HepG2 (cell line): ENCODE measurements around the gene PHF23. TPM values are rescaled to one million over a fixed set of nuclear protein-coding genes. Genes with fewer than 3 reads are reported as not detected.

Experiments
- ARHGAP35 ChIP-seq: sonication (generic); formaldehyde crosslinking; IDR thresholded peaks from 2 replicates; pipeline ENCODE4 v1.9.0; 2022; ENCODE audit warnings: mild to moderate bottlenecking, inconsistent platforms, moderate library complexity, missing genetic modification reagents, borderline replicate concordance
- CEBPZ ChIP-seq: IDR thresholded peaks from 2 replicates; pipeline ENCODE4 v1.6.1; 2012; ENCODE audit warnings: low read length, improper control_type of control experiment
- CENPBD1 ChIP-seq: sonication (generic); formaldehyde crosslinking; IDR thresholded peaks from 2 replicates; pipeline ENCODE4 v1.8.0; 2022; ENCODE audit warnings: missing genetic modification reagents, low read depth, mild to moderate bottlenecking, borderline replicate concordance
- CTCF ChIP-seq: sonication (generic); formaldehyde crosslinking; IDR thresholded peaks from 2 replicates; pipeline ENCODE4 v1.5.0; 2020; ENCODE audit warnings: mild to moderate bottlenecking, missing genetic modification reagents, moderate library complexity
- DBP ChIP-seq: sonication (generic); formaldehyde crosslinking; IDR thresholded peaks from 2 replicates; pipeline ENCODE4 v1.4.0; 2020; ENCODE audit warnings: missing genetic modification reagents; ENCODE audit errors: not compliant biosample characterization
- IRX3 ChIP-seq: sonication (generic); formaldehyde crosslinking; IDR thresholded peaks from 2 replicates; pipeline ENCODE4 v1.8.1; 2023; ENCODE audit warnings: mild to moderate bottlenecking, low read depth, missing genetic modification reagents, borderline replicate concordance
- KLF15 ChIP-seq: sonication (generic); formaldehyde crosslinking; IDR thresholded peaks from 2 replicates; pipeline ENCODE4 v1.8.1; 2023; ENCODE audit warnings: borderline replicate concordance, mild to moderate bottlenecking, inconsistent platforms, missing genetic modification reagents, mixed read lengths
- KMT2B ChIP-seq: IDR thresholded peaks from 2 replicates; pipeline ENCODE4 v1.6.1; 2016; ENCODE audit warnings: missing genetic modification reagents, missing compliant biosample characterization
- MAX ChIP-seq: IDR thresholded peaks from 2 replicates; pipeline ENCODE4 v1.6.1; 2012; ENCODE audit warnings: inconsistent platforms
- MLLT10 ChIP-seq: sonication (generic); formaldehyde crosslinking; IDR thresholded peaks from 2 replicates; pipeline ENCODE4 v1.4.0; 2020; ENCODE audit warnings: missing genetic modification reagents
- REPIN1 ChIP-seq: sonication (generic); formaldehyde crosslinking; IDR thresholded peaks from 2 replicates; pipeline ENCODE4 v1.8.0; 2022; ENCODE audit warnings: missing genetic modification reagents, low read depth, mild to moderate bottlenecking, borderline replicate concordance
- RFX5 ChIP-seq: IDR thresholded peaks from 2 replicates; pipeline ENCODE4 v1.6.1; 2011; ENCODE audit warnings: low read depth, low read length, improper control_type of control experiment
- THAP11 ChIP-seq: IDR thresholded peaks from 2 replicates; pipeline ENCODE4 v1.6.1; 2016; ENCODE audit warnings: missing biosample characterization, missing genetic modification reagents
- THRA ChIP-seq: sonication (generic); formaldehyde crosslinking; IDR thresholded peaks from 2 replicates; pipeline ENCODE4 v1.4.0; 2020; ENCODE audit warnings: missing genetic modification reagents, borderline replicate concordance
- ZGPAT ChIP-seq: IDR thresholded peaks from 2 replicates; pipeline ENCODE4 v1.6.1; 2016; ENCODE audit warnings: mild to moderate bottlenecking
- ZNF576 ChIP-seq: sonication (generic); formaldehyde crosslinking; IDR thresholded peaks from 2 replicates; pipeline ENCODE4 v1.4.0; 2020; ENCODE audit warnings: mild to moderate bottlenecking, missing genetic modification reagents
- ZNF670 ChIP-seq: sonication (generic); formaldehyde crosslinking; IDR thresholded peaks from 2 replicates; pipeline ENCODE4 v1.8.0; 2022; ENCODE audit warnings: mild to moderate bottlenecking, missing genetic modification reagents, borderline replicate concordance
- polyA plus RNA-seq, 8 experiments: library from polyadenylated mRNA; depleted of rRNA in 3 of 8; stranded (reverse) in 7 of 8; unstranded in 1 of 8; fragments of >200 nt; fragmentation: Illumina TruSeq in 4 of 8; extraction: Trizol in 4 of 8; gene quantifications; 2 replicates each; pipeline versions ENCODE4 v1.2.1 to v1.2.3, GENCODE V29; 2011 to 2016; ENCODE audit warnings: low read depth in 4 of 8, missing spikeins in 1 of 8, mixed read lengths in 1 of 8; ENCODE audit not compliant: insufficient read depth in 1 of 8
- total RNA-seq, 5 experiments: library from RNA; depleted of rRNA; stranded (reverse); fragments of >200 nt; fragmentation: Illumina TruSeq; extraction: Trizol; gene quantifications; 2 replicates each; pipeline ENCODE4 v1.2.3, GENCODE V29; 2016; ENCODE audit warnings: low read depth in 1 of 5

Gene PHF23
- total and polyA plus RNA-seq, 2 of the 13 experiments (the other 11 are each of a cell fraction or from before 2014, with no cell fraction given) = 27.6 to 33.2 TPM

GRCh38 chr17:7252176-7253043 is 13.2 kb upstream of the PHF23 start, which contains the start of gene ELP5 (continued):
- TF ChIP-seq CEBPZ (no peak), THRA (CRISPR knock-in tag) (no peak; the same call in 1 of the 2 replicates), CENPBD1 (CRISPR knock-in tag) (no peak), KLF15 (CRISPR knock-in tag) (0 out of 2 replicates have a peak, but pooled peaks have one; percentile 62), ZGPAT (CRISPR knock-in tag) (peak; percentile 96), REPIN1 (peak; percentile 68), ARHGAP35 (CRISPR knock-in tag) (0 out of 2 replicates have a peak, but pooled peaks have one; percentile 53), CTCF (peak; percentile 96), DBP (CRISPR knock-in tag) (no peak), MAX (peak; percentile 93), IRX3 (CRISPR knock-in tag) (no peak), KMT2B (CRISPR knock-in tag) (peak; percentile 73; the same call in 1 of the 2 replicates), THAP11 (CRISPR knock-in tag) (peak; percentile 84), ZNF576 (CRISPR knock-in tag) (peak; percentile 47; the same call in 1 of the 2 replicates), RFX5 (no peak; the same call in 1 of the 2 replicates), MLLT10 (CRISPR knock-in tag) (no peak), ZNF670 (CRISPR knock-in tag) (peak; percentile 71; the same call in 1 of the 2 replicates)
